ENCODE results near the gene DHRS9. TPM values are rescaled to one million over a fixed set of nuclear protein-coding genes. Genes with fewer than 3 reads are reported as not detected.

The DHRS9 gene
- total RNA-seq, 2 donors from 2014 or later: 31.4 to 135 TPM

DNA sequence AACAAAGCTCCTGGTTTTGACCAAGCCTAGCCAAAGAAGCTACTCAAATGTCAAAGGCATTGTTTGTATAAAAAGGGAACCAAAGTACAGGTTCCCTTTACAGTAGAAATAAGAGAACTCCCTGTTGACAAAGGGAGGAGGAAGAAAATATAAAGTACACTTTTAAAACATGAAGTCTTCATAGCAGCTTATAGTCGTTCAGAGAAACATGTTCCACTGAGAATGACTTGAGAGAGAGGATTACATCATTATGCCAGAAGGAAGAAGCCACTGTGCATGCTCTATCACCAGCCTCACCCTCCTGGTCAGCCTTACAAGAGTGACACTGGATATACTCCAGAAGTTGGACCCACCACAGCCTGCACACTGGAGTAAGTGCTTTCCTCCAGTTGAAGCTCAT, 2.5 kb upstream of the DHRS9 start:
- no peak overlapping the region for H3K27ac ChIP-seq
- H3K9me3 ChIP-seq: no peaks in the 10 kb centered on the region
- no peaks in the 10 kb centered on the region for H3K27me3 ChIP-seq
- no peaks in the 10 kb centered on the region for H3K4me1 ChIP-seq
- no peak overlapping the region for H3K4me3 ChIP-seq
- no peak for DNase-seq (ENCODE audit: low spot score)
- no peak for TF ChIP-seq CTCF (IDR thresholded peaks at IDR 0.05)
- H3K36me3 ChIP-seq: no peaks in the 10 kb centered on the region

GRCh38 chr2:169069833-169070232, 470 bp downstream of the DHRS9 start:
- no peak overlapping the region for H3K4me3 ChIP-seq
- H3K36me3 ChIP-seq: no peaks in the 10 kb centered on the region
- H3K27me3 ChIP-seq: no peaks in the 10 kb centered on the region
- no peak for DNase-seq (ENCODE audit: low spot score)
- TF ChIP-seq CTCF (IDR thresholded peaks at IDR 0.05): no peak
- no peak overlapping the region for H3K27ac ChIP-seq
- peaks cover 0 to 12% of the 10 kb centered on the region in 2 donors for H3K4me1 ChIP-seq
- no peaks in the 10 kb centered on the region for H3K9me3 ChIP-seq

GRCh38 chr2:169071455-169071854, 2.1 kb downstream of the DHRS9 start:
- no peak for DNase-seq (ENCODE audit: low spot score)
- no peaks in the 10 kb centered on the region for H3K9me3 ChIP-seq
- peaks cover 0 to 12% of the 10 kb centered on the region in 2 donors for H3K4me1 ChIP-seq
- no peak overlapping the region for H3K27ac ChIP-seq
- H3K36me3 ChIP-seq: no peaks in the 10 kb centered on the region
- H3K4me3 ChIP-seq: no peak overlapping the region
- no peak for TF ChIP-seq CTCF (IDR thresholded peaks at IDR 0.05)
- H3K27me3 ChIP-seq: no peaks in the 10 kb centered on the region

- Histone ChIP-seq H3K4me1 (peaks cover 0 to 12% of the 10 kb centered on the region in 2 donors), H3K27ac (peak overlapping the region in 1 of 2 donors; percentile 41), H3K9me3 (no peaks in the 10 kb centered on the region), H3K4me3 (no peak overlapping the region), H3K27me3 (no peaks in the 10 kb centered on the region), H3K36me3 (no peaks in the 10 kb centered on the region)
- no peak for TF ChIP-seq CTCF (IDR thresholded peaks at IDR 0.05)
- no peak for DNase-seq (ENCODE audit: low spot score)
Observed at GRCh38 chr2:169072163-169072925, 3.0 kb downstream of the DHRS9 start.

- DNase-seq (ENCODE audit: low spot score): no peak
- H3K36me3 ChIP-seq: no peaks in the 10 kb centered on the region
- peaks cover 0 to 23% of the 10 kb centered on the region in 2 donors for H3K4me1 ChIP-seq
- H3K27ac ChIP-seq: peak overlapping the region in 1 of 2 donors; percentile 41
- no peak for TF ChIP-seq CTCF (IDR thresholded peaks at IDR 0.05)
- H3K27me3 ChIP-seq: no peaks in the 10 kb centered on the region
- H3K9me3 ChIP-seq: no peaks in the 10 kb centered on the region
- no peak overlapping the region for H3K4me3 ChIP-seq
Observed at GRCh38 chr2:169073211-169073962, 4.0 kb downstream of the DHRS9 start.
